Endothelial cell of umbilical vein (primary cell): Measurements from ENCODE around the gene IRS1. TPM values are rescaled to one million over a fixed set of nuclear protein-coding genes. Genes with fewer than 3 reads are reported as not detected.

Experiments
- BruUV-seq: library from RNA; stranded (reverse); fragments of 400-500 nt; replicated peaks from 2 replicates; lab custom pipeline; 2021; lab: Mats Ljungman, UMichigan
- CTCF ChIA-PET: fragments of 300-600, 350-600 bp; sonication (Branson Sonifier 250); formaldehyde crosslinking; loops from one replicate; lab custom pipeline; 2021; ENCODE audit warnings: antibody characterized with exemption, inconsistent platforms; lab: Charles Lee
- POLR2A ChIA-PET: fragments of 300-600, 350-600 bp; sonication (Branson Sonifier 250); formaldehyde crosslinking; loops from one replicate; lab custom pipeline; 2021; ENCODE audit warnings: antibody characterized with exemption, inconsistent platforms; lab: Charles Lee
- DNase-seq: peaks from one replicate; pipeline ENCODE4 v3.0.0-alpha.2; 2011; ENCODE audit warnings: low read depth, low spot score
- FAIRE-seq: peaks from 2 replicates; lab custom pipeline; 2011; peaks lifted over from hg19 to GRCh38; lab: Jason Lieb, UNC
- H2AFZ ChIP-seq: 2 replicates; pipeline ENCODE4 v1.6.0; 2012; ENCODE audit warnings: low read depth, low read length, control low read depth, inconsistent platforms
- H3K27ac ChIP-seq: 2 replicates; pipeline ENCODE4 v1.5.1; 2011; ENCODE audit warnings: low read depth, mild to moderate bottlenecking, control low read depth, low read length, moderate library complexity; ENCODE audit not compliant: insufficient read depth
- H3K27me3 ChIP-seq, 2 experiments: 2 replicates each; pipeline versions ENCODE4 v1.6.0 to v1.6.1; 2011; ENCODE audit warnings: low read length in 2 of 2, mixed read lengths in 1 of 2; ENCODE audit not compliant: control insufficient read depth in 2 of 2, insufficient read depth in 2 of 2
- H3K36me3 ChIP-seq, 2 experiments: 2 replicates in 1 of 2; 3 replicates in 1 of 2; pipeline ENCODE4 v1.5.1; 2011; ENCODE audit warnings: low read length in 2 of 2, mild to moderate bottlenecking in 1 of 2, moderate library complexity in 1 of 2; ENCODE audit not compliant: control insufficient read depth in 2 of 2, insufficient read depth in 2 of 2; ENCODE audit errors: extremely low read depth in 1 of 2
- H3K4me1 ChIP-seq: 3 replicates; pipeline ENCODE4 v1.5.1; 2011; ENCODE audit warnings: mild to moderate bottlenecking, low read length; ENCODE audit not compliant: control insufficient read depth, insufficient read depth; ENCODE audit errors: extremely low read depth
- H3K4me2 ChIP-seq: 2 replicates; pipeline ENCODE4 v1.6.1; 2011; ENCODE audit warnings: low read length, control low read depth, mixed read lengths; ENCODE audit not compliant: insufficient read depth
- H3K4me3 ChIP-seq, 3 experiments: fragments of 200-600 bp in 1 of 3; sonication (generic), shearing (Covaris generic) in 1 of 3; replicated peaks in 1 of 3; 2 replicates each; pipeline ENCODE4 v1.5.1; 2011 to 2016; ENCODE audit warnings: control low read depth in 3 of 3, low read length in 3 of 3, mild to moderate bottlenecking in 2 of 3, inconsistent platforms in 1 of 3, low read depth in 1 of 3, moderate library complexity in 1 of 3; ENCODE audit not compliant: insufficient read depth in 1 of 3
- H3K79me2 ChIP-seq: 2 replicates; pipeline ENCODE4 v1.6.0; 2012; ENCODE audit warnings: low read length, inconsistent platforms; ENCODE audit not compliant: control insufficient read depth, insufficient read depth
- H3K9ac ChIP-seq: replicated peaks from 2 replicates; pipeline ENCODE3; 2011; ENCODE audit warnings: low read length, control low read depth; ENCODE audit not compliant: insufficient read depth; ENCODE audit errors: extremely low read depth
- H3K9me1 ChIP-seq: replicated peaks from 3 replicates; pipeline ENCODE4 v1.6.0; 2011; ENCODE audit warnings: mild to moderate bottlenecking, low read length; ENCODE audit not compliant: control insufficient read depth, insufficient read depth; ENCODE audit errors: extremely low read depth
- H3K9me3 ChIP-seq: replicated peaks from 2 replicates; pipeline ENCODE4 v1.5.1; 2012; ENCODE audit warnings: low read length, inconsistent platforms; ENCODE audit not compliant: control insufficient read depth, insufficient read depth
- H4K20me1 ChIP-seq: replicated peaks from 2 replicates; pipeline ENCODE3; 2011; ENCODE audit warnings: mild to moderate bottlenecking, low read length; ENCODE audit not compliant: control insufficient read depth, insufficient read depth; ENCODE audit errors: extremely low read depth
- CTCF ChIP-seq, 2 donors: IDR thresholded peaks; 1 replicate in 1 of 2; 2 replicates in 1 of 2; pipeline ENCODE4 v1.5.1; 2011; ENCODE audit warnings: low read length in 2 of 2, mild to moderate bottlenecking in 2 of 2, moderate library complexity in 2 of 2, control low read depth in 1 of 2, inconsistent platforms in 1 of 2, low read depth in 1 of 2; ENCODE audit not compliant: insufficient read depth in 1 of 2; ENCODE audit errors: extremely low read depth in 1 of 2
- EZH2 ChIP-seq: IDR thresholded peaks from 2 replicates; pipeline ENCODE4 v1.6.1; 2012; ENCODE audit warnings: borderline replicate concordance, low read depth, mild to moderate bottlenecking, moderate library complexity, low read length, inconsistent platforms; ENCODE audit not compliant: severe bottlenecking
- FOS ChIP-seq: IDR thresholded peaks from 2 replicates; pipeline ENCODE4 v1.6.1; 2011; ENCODE audit warnings: mild to moderate bottlenecking, low read length, moderate library complexity, borderline replicate concordance; ENCODE audit not compliant: insufficient read depth
- GATA2 ChIP-seq: IDR thresholded peaks from 2 replicates; pipeline ENCODE4 v1.7.0; 2011; ENCODE audit warnings: low read depth, mild to moderate bottlenecking, moderate library complexity, mixed read lengths, low read length; ENCODE audit not compliant: insufficient read length, insufficient read depth
- JUN ChIP-seq: IDR thresholded peaks from 2 replicates; pipeline ENCODE4 v1.6.1; 2011; ENCODE audit warnings: borderline replicate concordance, low read depth; ENCODE audit not compliant: insufficient read length, insufficient read depth
- MAX ChIP-seq: IDR thresholded peaks from 2 replicates; pipeline ENCODE4 v1.6.1; 2011; ENCODE audit not compliant: insufficient read depth, insufficient read length
- MYC ChIP-seq: IDR thresholded peaks from one replicate; pipeline ENCODE4 v1.6.1; 2011; ENCODE audit warnings: mild to moderate bottlenecking, low read depth, low read length
- POLR2A ChIP-seq: IDR thresholded peaks from 2 replicates; pipeline ENCODE4 v1.6.1; 2012; ENCODE audit warnings: low read depth, mild to moderate bottlenecking, control low read depth, low read length
- POLR2AphosphoS5 ChIP-seq: IDR thresholded peaks from 2 replicates; pipeline ENCODE4 v1.6.1; 2012; ENCODE audit warnings: low read depth, mild to moderate bottlenecking, control low read depth, low read length, moderate library complexity; ENCODE audit not compliant: insufficient read depth
- dilution Hi-C: fragments of 300-500 bp; cut with MboI; formaldehyde crosslinking; loops from one replicate; pipeline ENCODE4 v1.15.0; 2019; ENCODE audit warnings: low sequenced_read_pairs; ENCODE audit not compliant: extremely low pct_ligation_motif_present
- intact Hi-C: fragments of 100-400 bp; cut with micrococcal nuclease; formaldehyde crosslinking; loops from one replicate; pipeline ENCODE4 v1.10.0; 2022
- polyA plus RNA-seq, 4 experiments: library from polyadenylated mRNA; depleted of rRNA in 3 of 4; stranded (reverse) in 3 of 4; unstranded in 1 of 4; fragments of >200 nt; gene quantifications; 2 replicates each; pipeline versions ENCODE4 v1.2.1 to v1.2.3, GENCODE V29; 2011 to 2012; ENCODE audit warnings: missing spikeins in 1 of 4
- total RNA-seq: library from RNA; stranded (reverse); gene quantifications from 2 replicates; pipeline ENCODE4 v1.2.3, GENCODE V29; 2021

The IRS1 gene
- total and polyA plus RNA-seq, 2 donors (not counting 3 experiments of a cell fraction or from before 2014, with no cell fraction given), result 0.10 to 0.11 TPM

GRCh38 chr2:226803410-226803809, 3.8 kb upstream of the IRS1 start:
- POLR2A ChIA-PET, result no interaction called here
- Histone ChIP-seq H3K79me2 (no peaks in the 10 kb centered on the region), H3K9me3 (no peaks in the 10 kb centered on the region), H3K27ac (no peak overlapping the region), H3K27me3 (peaks cover 14 to 24% of the 10 kb centered on the region in 2 experiments), H3K4me1 (peaks cover 14% of the 10 kb centered on the region), H3K9ac (no peak overlapping the region), H3K9me1 (no peaks in the 10 kb centered on the region), H3K4me2 (no peak overlapping the region), H4K20me1 (no peaks in the 10 kb centered on the region), H3K36me3 (no peaks in the 10 kb centered on the region), H3K4me3 (no peak overlapping the region), H2AFZ (no peak overlapping the region)
- no TSS peak for BruUV-seq
- DNase-seq (no peak), FAIRE-seq (no peak)
- TF ChIP-seq POLR2AphosphoS5 (no peak), MAX (no peak), JUN (no peak), CTCF (IDR thresholded peaks at IDR 0.05; ENCODE audit: extremely low read depth in 1 of 2, insufficient read depth in 1 of 2, low read depth in 1 of 2, low read length in 2 of 2) (no peak), GATA2 (no peak), MYC (no peak), POLR2A (no peak), FOS (no peak), EZH2 (no peak)
- dilution Hi-C loops, result no loop called here
- intact Hi-C loops, result loop anchor here (2.0 to 5.0 kb wide), 4 partner anchors 181 to 1066 kb away; no protein-coding TSS in a partner anchor
- CTCF ChIA-PET, result interaction anchor here (0.6 to 3.2 kb wide), 16 partner anchors 9 to 1137 kb away, joined by 3 to 103 read pairs (median 6); no protein-coding TSS in a partner anchor
